ENCODE data around the gene CMTM3.
"Not testable (repeated sequence)": the region's sequence is repeated elsewhere in the genome, so short reads cannot be mapped to it uniquely, and the experiment has no call there.

CMTM3 gene

DNA sequence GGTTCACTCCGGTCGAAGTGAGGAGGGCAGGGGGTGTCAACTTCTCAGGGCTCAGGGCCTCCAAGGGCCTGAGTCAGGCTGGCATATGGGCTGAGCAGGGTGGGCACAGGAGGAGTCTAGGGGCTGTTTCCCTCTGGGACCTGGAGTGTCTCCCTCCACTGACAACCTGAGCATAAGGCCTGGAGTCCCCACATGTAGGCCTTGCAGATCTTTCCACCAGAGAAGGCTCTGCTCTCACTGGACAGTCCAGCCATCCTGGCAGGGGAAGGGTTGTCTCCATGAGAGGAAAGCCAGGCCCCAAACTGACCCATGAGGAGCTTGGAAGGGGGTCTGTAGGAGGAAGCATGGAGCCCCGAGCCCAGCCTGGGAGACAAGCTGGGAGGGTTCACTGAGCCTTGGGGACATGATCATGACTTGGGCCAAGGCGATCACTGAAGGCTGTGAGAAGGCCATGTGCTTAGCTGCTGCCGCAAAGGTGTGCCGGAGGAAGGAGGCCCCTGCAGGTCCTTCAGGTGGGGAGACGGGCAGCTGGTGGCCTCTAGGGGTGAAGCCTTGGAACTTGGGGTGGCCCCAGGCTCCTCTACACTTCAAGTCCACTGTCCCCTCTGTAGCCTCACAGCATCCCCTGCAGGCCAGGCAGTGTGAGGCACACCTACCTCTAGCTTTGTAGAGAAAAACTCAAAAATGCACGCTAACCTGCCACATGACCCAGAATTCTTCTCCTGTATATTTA is 15.4 kb upstream of the CMTM3 start:
- TF ChIP-seq CTCF (IDR thresholded peaks at IDR 0.05; ENCODE audit: low read depth, low read length), result peak; percentile 83
- peak; percentile 50 for DNase-seq
- Histone ChIP-seq H3K9me3 (ENCODE audit: severe bottlenecking) (no peaks in the 10 kb centered on the region), H3K36me3 (no peaks in the 10 kb centered on the region), H3K27me3 (ENCODE audit: insufficient read depth, low read depth, severe bottlenecking) (no peaks in the 10 kb centered on the region), H3K27ac (no peak overlapping the region), H3K4me3 (ENCODE audit: low read depth, low read length) (no peak overlapping the region)

- H3K27me3 ChIP-seq (ENCODE audit: insufficient read depth, low read depth, severe bottlenecking), result no peaks in the 10 kb centered on the region
- no peak overlapping the region for H3K4me3 ChIP-seq (ENCODE audit: low read depth, low read length)
- H3K27ac ChIP-seq, result no peak overlapping the region
- no peaks in the 10 kb centered on the region for H3K36me3 ChIP-seq
- no peak for DNase-seq
- no peak for TF ChIP-seq CTCF (IDR thresholded peaks at IDR 0.05; ENCODE audit: low read depth, low read length)
- no peaks in the 10 kb centered on the region for H3K9me3 ChIP-seq (ENCODE audit: severe bottlenecking)
Measured at GRCh38 chr16:66590322-66590721, 14.2 kb upstream of the CMTM3 start.

- no peak for TF ChIP-seq CTCF (IDR thresholded peaks at IDR 0.05; ENCODE audit: low read depth, low read length)
- Histone ChIP-seq H3K27me3 (ENCODE audit: insufficient read depth, low read depth, severe bottlenecking) (no peaks in the 10 kb centered on the region), H3K4me3 (ENCODE audit: low read depth, low read length) (no peak overlapping the region), H3K9me3 (ENCODE audit: severe bottlenecking) (no peaks in the 10 kb centered on the region), H3K36me3 (no peaks in the 10 kb centered on the region), H3K27ac (no peak overlapping the region)
- DNase-seq, result no peak
Measured at GRCh38 chr16:66591018-66591417, 13.5 kb upstream of the CMTM3 start.

DNA sequence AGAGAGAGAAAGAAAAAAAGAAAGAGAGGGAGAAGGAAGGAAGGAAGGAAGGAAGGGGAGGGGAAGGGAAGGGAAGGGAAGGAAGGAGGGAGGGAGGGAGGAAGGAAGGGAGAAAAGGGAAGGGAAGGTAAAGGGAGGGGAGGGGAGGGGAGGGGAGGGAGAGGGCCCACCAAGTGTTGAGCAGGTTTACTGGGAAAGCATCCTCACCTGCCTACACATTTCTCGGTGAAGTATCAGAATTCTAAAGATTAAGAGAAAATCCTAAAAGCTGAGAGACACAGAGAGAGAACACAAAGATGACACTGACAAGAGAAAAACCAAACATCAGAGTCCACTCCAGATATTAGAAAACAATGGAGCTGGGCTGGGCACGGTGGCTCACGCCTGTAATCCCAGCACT is 12.3 kb upstream of the CMTM3 start:
- no peak overlapping the region for H3K27ac ChIP-seq
- no peak overlapping the region for H3K4me3 ChIP-seq (ENCODE audit: low read depth, low read length)
- DNase-seq, result no peak
- TF ChIP-seq CTCF (IDR thresholded peaks at IDR 0.05; ENCODE audit: low read depth, low read length), result no peak
- no peaks in the 10 kb centered on the region for H3K27me3 ChIP-seq (ENCODE audit: insufficient read depth, low read depth, severe bottlenecking)
- no peaks in the 10 kb centered on the region for H3K36me3 ChIP-seq
- no peaks in the 10 kb centered on the region for H3K9me3 ChIP-seq (ENCODE audit: severe bottlenecking)

DNA sequence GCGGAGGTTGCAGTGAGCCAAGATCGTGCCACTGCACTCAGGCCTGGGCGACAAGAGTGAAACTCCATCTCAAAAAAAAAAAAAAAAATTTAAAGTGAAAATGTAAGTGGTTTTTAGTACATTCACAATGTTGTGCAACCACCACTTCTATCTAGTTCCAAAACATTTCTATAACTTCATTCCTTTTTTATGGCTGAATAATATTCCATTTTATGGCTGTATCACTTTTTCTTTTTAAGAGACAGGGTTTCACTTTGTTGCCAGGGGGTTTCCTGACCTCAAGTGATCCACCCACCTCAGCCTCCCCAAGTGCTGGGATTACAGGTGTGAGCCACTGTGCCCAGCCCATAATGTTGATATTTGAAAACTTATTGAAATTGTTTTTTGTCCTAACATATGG is 11.7 kb upstream of the CMTM3 start:
- Histone ChIP-seq H3K4me3 (ENCODE audit: low read depth, low read length) (no peak overlapping the region), H3K27me3 (ENCODE audit: insufficient read depth, low read depth, severe bottlenecking) (no peaks in the 10 kb centered on the region), H3K27ac (no peak overlapping the region), H3K9me3 (ENCODE audit: severe bottlenecking) (no peaks in the 10 kb centered on the region), H3K36me3 (no peaks in the 10 kb centered on the region)
- TF ChIP-seq CTCF (IDR thresholded peaks at IDR 0.05; ENCODE audit: low read depth, low read length), result no peak
- no peak for DNase-seq

GRCh38 chr16:66594739-66595138 is 9.8 kb upstream of the CMTM3 start:
- no peaks in the 10 kb centered on the region for H3K36me3 ChIP-seq
- H3K9me3 ChIP-seq (ENCODE audit: severe bottlenecking), result no peaks in the 10 kb centered on the region
- H3K27ac ChIP-seq, result no peak overlapping the region
- no peak for TF ChIP-seq CTCF (IDR thresholded peaks at IDR 0.05; ENCODE audit: low read depth, low read length)
- no peak overlapping the region for H3K4me3 ChIP-seq (ENCODE audit: low read depth, low read length)
- H3K27me3 ChIP-seq (ENCODE audit: insufficient read depth, low read depth, severe bottlenecking), result no peaks in the 10 kb centered on the region
- DNase-seq, result no peak

DNA sequence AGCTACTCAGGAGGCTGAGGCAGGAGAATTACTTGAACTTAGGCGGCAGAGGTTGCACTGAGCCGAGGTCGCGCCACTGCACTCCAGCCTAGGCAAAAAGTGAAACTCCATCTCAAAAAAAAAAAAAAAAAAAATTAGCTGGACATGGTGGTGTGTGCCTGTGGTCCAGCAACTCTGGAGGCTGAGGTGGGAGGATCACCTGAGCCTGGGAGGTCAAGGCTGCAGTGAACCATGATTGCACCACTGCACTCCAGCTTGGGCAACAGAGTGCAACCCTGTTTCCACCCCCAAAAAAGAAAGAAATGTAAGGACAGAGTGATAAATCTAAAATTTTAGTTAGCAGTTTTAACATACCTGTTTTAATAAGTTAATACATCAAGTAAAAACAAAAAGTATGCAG is 7.9 kb upstream of the CMTM3 start:
- H3K27me3 ChIP-seq (ENCODE audit: insufficient read depth, low read depth, severe bottlenecking); H3K36me3 ChIP-seq; H3K27ac ChIP-seq; H3K9me3 ChIP-seq (ENCODE audit: severe bottlenecking); H3K4me3 ChIP-seq (ENCODE audit: low read depth, low read length); DNase-seq: not testable (repeated sequence)
